CD4-positive, alpha-beta T cell treated with Interleukin-17A for 1 hour (primary cell): Measurements from ENCODE around the gene SPATA1.

ENCODE experiments used
- DNase-seq: peaks from one replicate; pipeline ENCODE4 v3.0.0-alpha.2; 2020

Gene SPATA1

DNA sequence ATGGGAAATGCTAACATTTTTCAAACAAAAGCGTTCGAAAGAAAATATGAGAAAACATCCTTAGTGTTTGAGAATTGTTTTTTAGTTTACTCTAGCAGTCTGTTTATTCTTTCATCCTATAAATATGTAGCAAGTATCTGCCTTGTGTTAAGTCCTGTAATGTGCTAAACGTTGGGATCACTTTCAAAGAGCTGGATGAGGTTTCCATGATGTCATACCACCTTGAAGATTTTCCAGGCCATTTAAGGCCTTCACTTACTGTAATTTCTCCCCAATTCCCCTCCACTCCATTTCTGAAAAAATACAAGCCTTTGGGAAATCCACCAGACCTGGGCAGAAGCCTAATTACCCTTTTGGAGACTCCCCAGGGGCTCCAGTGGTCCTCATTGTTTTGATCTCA is 92.2 kb downstream of the SPATA1 start:
- DNase-seq = no peak

- no peak for DNase-seq
These were observed 92.9 kb downstream of the SPATA1 start for GRCh38 chr1:84598846-84599741.

DNA sequence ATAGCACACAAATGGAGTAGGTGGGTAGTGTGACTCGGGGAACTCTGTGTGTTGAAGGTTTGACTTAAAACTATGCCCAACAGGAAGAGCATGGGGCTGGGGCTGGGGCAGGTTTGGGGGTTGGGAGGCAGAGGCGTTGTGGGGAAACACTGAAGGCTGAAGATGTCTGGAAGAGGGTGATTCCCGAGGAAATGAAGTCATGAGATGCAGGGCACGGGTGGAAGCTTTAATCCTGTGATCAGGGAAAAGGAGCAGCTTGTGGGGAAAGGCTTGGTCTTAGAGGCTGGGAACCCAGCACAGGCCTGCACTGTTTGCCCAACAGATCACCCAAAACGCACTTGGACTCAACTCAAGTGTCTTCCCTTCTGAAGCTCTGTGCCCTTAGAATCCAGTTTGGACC is 94.6 kb downstream of the SPATA1 start:
- no peak for DNase-seq

DNA sequence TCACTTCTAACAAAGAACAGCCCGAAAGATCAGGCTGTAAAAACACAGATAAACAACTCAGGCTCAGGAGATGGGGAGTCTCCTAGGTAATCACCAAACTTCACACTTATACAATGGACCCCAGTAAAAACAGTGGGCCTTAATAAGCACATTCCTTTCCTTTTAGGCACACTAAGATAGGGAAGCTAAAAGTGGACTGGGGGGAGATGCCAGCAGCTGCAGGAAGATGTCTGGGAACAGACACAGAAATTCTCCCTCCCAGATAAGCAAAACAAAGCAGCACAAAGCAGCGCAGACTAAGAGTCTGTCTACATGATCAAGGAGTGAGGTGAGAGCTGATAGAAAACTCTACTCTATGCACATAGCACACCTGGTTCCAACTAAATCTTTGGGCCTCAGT is 97.0 kb downstream of the SPATA1 start:
- DNase-seq = no peak

DNA sequence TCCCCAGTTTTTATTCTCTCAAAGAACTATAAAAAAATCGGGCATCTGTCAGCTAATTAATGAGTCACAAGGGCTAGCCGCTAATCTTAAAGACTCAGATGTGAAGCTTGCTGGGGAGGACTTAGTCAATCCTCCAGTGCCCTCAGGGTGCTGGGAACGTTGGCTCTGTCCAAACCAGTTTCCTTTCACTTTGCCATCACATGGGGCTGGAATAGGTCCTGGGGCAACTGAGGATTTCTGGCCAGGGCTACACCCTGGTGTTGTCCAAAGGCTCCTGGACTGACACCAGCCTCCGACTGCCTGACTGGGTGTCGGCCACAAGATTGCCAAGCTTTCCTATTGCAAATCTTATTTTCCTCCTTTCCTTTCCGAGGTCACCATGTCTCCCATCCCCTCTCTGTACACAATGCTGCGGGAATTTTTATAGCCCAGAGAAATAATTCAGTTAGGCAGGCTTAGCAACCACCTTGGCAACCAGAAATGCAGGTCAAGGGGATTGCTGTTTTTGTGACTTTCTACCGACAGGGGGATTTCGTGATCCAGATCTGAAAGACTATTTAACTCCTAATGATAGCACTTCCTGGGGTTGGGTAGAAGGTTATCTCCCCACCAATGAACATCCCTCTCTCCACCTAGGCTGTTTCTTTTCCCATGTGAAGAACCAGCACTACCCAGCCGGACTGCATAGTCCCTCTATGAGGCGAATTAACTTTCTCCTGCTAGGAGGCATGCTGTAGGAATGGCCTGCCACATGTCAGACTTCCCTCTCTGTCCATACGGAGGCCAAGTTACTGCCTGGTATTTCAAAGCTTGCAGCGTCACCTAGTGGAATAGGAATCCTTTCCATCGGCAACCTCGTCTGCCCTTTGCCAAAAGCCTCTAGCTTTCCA is 98.0 kb downstream of the SPATA1 start:
- no peak for DNase-seq

DNA sequence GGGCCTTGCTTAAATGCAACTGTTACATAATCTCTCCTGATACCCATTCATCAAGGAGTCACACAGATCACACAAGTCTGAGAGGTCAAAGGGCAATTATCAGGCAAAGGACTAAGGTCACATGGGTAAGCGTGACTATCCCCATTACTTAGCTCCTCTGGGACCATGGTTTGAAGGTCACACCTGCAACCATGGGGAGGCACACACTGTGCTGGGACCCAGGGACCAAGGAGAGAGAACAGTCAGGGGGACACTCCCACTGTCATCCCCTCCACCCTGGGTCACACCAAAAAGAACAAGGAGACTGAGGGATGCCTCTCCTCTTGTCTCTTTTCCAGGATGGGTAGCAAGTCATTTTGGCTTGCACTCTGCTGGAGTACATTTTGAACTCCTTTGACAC is 99.0 kb downstream of the SPATA1 start:
- no peak for DNase-seq

DNA sequence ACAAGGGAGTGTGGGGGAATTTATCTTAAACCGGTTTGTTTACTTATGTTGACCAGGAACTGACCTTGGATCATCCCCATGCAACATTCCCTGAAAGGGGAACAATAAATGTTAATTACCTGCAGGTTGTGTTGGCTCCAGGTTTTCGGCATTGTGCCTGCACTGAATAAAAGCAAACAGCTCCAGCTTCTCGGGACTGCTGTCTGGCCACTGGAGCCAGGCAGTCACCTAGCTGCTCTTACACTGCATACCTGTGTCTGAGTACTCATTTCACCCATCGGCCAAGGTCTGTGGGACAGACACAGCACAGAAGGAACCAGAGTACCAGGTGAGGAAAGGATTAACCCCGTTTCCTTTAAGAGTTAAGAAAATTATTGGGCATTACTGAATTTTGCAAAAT is 100.8 kb downstream of the SPATA1 start:
- DNase-seq = no peak

DNA sequence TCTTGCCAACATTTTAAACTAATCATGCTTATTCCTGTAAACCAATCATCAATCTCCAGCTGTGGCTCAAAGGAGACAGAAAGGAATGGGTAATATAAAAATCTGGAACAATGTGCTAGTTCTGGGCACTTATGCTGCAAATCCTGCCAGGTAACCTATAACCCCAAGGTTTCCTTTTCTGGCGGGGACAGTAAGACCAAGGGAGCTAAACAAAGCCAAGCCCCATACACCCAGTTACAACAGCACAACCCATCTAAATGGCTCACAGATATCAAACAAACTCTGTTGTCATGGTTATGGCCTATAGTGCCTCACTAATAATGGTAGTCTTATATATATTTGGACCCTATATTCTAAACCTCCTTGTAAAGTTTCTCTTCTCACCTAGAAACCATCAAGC is 104.9 kb downstream of the SPATA1 start:
- no peak for DNase-seq

DNA sequence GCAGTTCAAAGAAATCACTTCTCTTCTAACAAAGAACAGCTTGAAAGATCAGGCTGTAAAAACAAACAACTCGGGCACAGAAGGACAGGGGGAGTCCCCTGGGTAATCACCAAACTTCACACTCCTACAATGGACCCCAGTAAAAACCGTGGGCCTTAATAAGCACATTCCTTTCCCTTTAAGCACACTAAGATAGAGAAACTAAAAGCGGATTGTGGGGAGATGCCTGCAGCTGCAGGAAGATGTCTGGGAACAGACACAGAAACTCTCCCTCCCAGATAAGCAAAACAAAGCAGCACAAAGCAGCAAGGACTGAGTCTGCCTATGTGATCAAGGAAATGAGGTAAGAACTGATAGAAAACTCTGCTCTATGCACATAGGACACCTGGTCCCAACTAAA is 105.6 kb downstream of the SPATA1 start:
- no peak for DNase-seq

DNA sequence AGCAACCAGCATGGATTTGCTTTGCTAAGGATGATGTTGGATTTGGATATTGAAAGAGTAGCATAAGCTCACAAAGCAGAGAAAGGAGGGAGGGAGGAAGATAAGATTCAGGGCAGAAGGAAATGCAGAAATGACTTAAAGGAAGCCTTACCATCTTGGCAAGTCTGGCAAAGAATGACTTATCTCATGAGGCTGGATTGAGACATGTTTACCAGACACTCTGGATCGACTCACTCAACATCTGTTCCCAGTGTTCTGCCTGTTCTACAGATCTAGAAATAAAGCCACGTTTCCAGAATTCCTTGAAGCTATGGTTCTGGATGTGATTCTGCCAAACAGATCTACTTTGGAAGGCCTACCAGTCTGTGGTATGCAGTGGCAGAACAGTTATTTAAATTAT is 106.8 kb downstream of the SPATA1 start:
- DNase-seq = no peak

- no peak for DNase-seq
These were observed 107.7 kb downstream of the SPATA1 start for GRCh38 chr1:84613887-84614286.

DNA sequence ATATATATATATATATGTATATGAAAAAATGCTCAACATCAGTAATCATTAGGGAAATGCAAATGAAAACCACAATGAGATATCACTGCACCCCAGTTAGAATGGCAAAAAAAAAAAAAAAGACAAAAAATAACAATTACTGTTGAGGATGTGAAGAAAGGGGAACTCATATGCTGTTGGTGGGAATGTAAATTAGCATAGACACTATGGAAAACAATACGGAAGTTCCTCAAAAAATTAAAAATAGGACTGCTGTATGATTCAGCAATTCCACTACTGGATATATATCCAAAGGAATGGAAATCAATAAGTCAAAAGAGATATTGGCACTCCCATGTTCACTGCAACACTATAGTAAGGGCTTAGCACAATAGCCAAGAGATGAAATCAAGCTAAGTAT is 109.6 kb downstream of the SPATA1 start:
- no peak for DNase-seq
